ENCODE measurements around the gene FMN1.

Gene FMN1

DNA sequence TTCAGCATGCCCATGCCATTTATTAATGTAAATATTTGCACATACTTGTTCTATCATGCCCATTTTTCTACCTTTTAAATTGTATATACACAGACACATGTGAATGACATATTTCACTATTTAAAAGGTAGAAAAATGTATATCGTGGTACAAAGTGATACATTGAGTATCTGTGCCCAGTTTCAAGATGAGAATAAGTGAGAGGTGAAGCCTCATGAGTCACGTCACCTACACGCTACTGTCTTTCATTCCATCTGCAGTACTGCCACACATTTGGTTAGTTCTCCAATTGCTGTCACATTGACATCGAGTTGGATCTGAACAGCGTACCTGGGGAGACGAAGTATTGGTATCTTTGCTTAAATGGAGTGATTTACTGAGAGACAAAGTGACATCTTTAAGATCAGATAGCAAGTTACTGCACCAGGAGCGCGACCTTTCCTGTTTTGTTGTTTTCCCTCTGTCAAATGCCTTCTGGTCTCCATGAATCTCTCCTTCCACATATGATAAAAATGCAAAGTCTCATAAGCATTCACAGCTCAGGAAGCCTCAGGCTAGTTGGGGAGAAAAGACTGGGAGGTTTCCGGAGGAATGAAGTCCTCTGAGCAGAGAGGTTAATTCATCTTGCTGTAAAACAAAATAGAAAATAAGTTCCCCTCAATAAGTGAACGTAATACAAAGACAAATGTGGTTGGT is 464.7 kb downstream of the FMN1 start:
- TF ChIP-seq CTCF (IDR thresholded peaks at IDR 0.05; ENCODE audit: low read depth, low read length, missing control alignments) = no peak
- no peak overlapping the region for H3K4me3 ChIP-seq (replicated peaks; ENCODE audit: low read depth, low read length)
- no peak for DNase-seq (ENCODE audit: extremely low read depth, low read depth)

DNA sequence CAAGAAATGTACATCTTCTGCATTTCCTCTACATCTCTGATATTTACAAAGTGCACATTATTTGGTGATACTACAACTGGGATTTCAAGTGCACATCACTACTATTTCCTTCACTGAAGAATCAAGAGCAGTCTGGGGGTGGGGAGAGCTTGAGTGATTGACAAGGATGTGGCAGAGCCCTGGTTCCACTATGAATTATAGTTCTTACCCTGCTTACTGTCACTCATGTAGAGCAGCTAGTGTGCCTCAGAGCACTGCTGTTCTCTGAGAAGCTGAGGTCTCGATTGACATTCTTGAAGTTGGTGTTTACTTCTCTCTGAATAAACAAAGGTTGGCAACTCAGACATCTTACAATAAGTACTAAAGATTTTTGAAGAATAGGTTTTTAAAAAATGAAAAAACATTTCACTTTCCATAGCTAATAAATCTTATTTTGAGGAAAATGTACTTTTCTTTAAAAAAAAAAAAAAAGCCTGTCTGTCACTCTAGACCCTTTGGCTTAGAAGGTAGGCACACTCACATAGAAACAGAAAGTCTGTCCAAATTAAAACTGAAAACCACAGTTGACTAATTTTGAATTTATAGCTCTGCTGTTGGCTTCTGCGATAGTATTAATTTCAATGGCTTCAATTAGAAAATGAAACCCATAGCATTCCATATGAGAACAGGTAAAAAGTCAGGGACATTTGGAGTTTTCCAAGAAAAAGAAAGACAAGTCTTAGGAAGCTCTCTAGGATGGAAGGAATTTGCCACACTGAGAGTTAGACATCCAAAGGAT is 471.2 kb downstream of the FMN1 start:
- no peak for TF ChIP-seq CTCF (IDR thresholded peaks at IDR 0.05; ENCODE audit: low read depth, low read length, missing control alignments)
- no peak for DNase-seq (ENCODE audit: extremely low read depth, low read depth)
- no peak overlapping the region for H3K4me3 ChIP-seq (replicated peaks; ENCODE audit: low read depth, low read length)

DNA sequence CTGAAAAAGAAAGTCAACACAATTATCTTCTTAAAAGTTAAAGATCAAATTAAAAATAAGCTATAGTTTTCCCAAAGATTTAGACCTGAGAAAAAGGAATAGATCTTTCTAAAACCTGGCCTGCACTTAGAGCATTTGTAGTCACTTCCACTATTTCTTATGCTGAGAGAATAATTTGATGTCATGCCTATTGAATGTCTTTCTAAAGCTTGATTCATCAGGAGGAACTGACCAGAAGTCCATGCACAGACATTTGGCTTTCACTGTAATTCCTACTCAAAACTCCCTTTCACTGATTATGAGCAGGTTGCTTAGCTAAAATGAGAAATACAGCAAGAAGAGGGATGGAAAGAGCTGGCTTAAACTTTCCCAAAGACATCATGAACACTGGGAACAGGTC is 472.4 kb downstream of the FMN1 start:
- no peak overlapping the region for H3K4me3 ChIP-seq (replicated peaks; ENCODE audit: low read depth, low read length)
- no peak for TF ChIP-seq CTCF (IDR thresholded peaks at IDR 0.05; ENCODE audit: low read depth, low read length, missing control alignments)
- DNase-seq (ENCODE audit: extremely low read depth, low read depth) = no peak

DNA sequence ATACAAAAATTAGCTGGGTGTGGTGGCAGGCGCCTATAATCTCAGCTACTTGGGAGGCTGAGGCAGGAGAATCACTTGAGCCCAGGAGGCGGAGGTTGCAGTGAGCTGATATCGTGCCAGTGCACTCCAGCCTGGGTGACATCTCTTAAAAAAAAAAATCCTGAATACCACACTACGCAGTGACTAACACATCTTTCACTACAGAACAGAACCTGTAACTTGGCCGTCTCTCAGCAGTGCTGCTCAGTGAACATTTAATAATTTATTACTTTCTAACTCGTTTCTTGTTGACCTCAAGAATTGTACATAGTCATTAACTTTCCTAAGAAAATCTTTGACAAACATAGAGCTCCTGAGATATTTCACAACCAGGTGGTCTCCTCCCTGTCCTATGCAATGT is 472.9 kb downstream of the FMN1 start:
- TF ChIP-seq CTCF (IDR thresholded peaks at IDR 0.05; ENCODE audit: low read depth, low read length, missing control alignments) = no peak
- DNase-seq (ENCODE audit: extremely low read depth, low read depth) = no peak
- no peak overlapping the region for H3K4me3 ChIP-seq (replicated peaks; ENCODE audit: low read depth, low read length)

- peak overlapping the region; percentile 59 for H3K4me3 ChIP-seq (replicated peaks; ENCODE audit: low read depth, low read length)
- no peak for TF ChIP-seq CTCF (IDR thresholded peaks at IDR 0.05; ENCODE audit: low read depth, low read length, missing control alignments)
- DNase-seq (ENCODE audit: extremely low read depth, low read depth) = no peak
Measured at GRCh38 chr15:32718821-32719716, 475.4 kb downstream of the FMN1 start.

DNA sequence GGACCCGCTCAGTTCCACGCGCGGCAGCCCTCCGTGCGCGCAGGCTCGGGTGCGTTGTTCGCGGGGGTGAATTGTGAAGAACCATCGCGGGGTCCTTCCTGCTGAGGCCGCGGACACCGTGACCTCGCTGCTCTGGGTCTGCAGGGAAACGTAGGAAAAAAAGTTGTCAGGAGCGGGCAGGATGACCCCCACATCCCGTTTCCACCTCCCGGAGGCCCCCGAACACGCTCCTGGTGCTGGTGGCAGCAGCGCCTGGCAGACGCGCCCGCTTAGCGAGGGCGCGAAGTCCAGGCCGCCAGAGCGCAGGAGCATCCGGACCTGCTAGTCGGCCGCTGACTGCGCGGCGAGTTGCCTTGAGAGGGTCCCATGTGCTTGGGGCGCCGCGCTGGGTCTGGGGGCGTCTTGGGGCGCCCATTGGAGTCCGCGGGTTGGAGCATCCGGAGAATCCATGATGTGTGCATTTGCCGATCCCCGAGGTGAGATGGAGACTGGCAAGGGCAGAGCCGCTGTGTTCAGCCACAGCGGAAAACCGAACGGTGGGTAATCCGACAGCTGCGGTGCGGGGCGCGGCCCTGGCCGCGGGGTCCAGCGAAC is 476.2 kb downstream of the FMN1 start:
- no peak for DNase-seq (ENCODE audit: extremely low read depth, low read depth)
- TF ChIP-seq CTCF (IDR thresholded peaks at IDR 0.05; ENCODE audit: low read depth, low read length, missing control alignments) = no peak
- peak overlapping the region; percentile 59 for H3K4me3 ChIP-seq (replicated peaks; ENCODE audit: low read depth, low read length)
